GM21447 (cell line): Measurements from ENCODE around the gene PEBP1.

Experiments used
- ATAC-seq: cut with Tn5 transposase; IDR thresholded peaks from one replicate; pipeline ENCODE4 v1.9.1; 2021; ENCODE audit not compliant: unreplicated experiment

PEBP1 gene

GRCh38 chr12:118190266-118190665 lies 54.3 kb downstream of the PEBP1 start:
- no peak for ATAC-seq

- no peak for ATAC-seq
These were observed 57.6 kb downstream of the PEBP1 start for GRCh38 chr12:118193477-118193876.

- ATAC-seq, result no peak
These were observed 58.0 kb downstream of the PEBP1 start for GRCh38 chr12:118193958-118194357.
